CD4-positive, alpha-beta T cell treated with Interleukin-15 for 1 hour (primary cell): ENCODE results near the gene DDX1.
A peak's percentile ranks its signal among the peaks of the same experiment; 100 is the strongest.
"Not testable (repeated sequence)": the region's sequence is repeated elsewhere in the genome, so short reads cannot be mapped to it uniquely, and the experiment has no call there.

Experiments
- DNase-seq: peaks from one replicate; pipeline ENCODE4 v3.0.0-alpha.2; 2020

Gene DDX1

DNA sequence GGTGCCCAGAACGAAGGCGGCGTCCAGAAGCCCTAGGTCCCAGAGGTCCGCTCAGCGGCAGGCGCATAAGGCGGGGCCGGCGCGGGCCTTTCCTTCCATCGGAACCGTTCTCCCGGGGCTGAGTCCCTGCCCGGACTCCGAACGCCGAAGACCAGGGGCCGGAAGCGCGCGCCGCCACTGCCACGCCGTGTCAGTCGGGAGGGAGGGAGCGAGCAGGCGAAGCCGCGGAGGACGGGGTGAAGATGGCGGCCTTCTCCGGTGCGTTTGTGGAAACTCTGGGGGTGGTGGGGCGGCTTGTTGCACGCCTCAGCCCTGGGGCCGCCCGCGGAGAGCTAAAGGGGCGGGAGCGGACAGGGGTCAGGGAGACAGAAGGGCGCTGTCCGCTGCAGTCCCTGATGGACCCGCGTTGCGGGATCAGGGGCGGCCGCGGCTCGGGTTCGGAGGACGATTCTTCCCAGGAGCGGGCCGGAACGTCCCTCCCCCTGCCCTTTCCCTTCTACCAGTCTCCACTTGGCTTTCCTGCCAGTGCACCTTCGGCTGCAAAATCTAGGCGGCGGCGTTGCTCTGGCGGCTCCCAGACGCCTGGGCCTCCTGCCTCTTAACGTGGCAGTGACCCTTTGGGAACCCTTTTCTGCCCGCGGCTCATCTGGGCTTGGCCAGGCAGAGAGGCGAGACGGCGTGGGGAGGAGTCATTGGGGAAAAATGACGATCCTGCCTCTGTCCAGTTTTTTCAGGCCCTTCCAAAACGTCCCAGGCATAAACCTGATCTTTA lies at the start of gene DDX1:
DDX1 (plus strand) TSS at position 177 of the 772 bp plus-strand sequence; CDS start at position 243, 66 bp downstream.
- DNase-seq, result peak; percentile 81

DNA sequence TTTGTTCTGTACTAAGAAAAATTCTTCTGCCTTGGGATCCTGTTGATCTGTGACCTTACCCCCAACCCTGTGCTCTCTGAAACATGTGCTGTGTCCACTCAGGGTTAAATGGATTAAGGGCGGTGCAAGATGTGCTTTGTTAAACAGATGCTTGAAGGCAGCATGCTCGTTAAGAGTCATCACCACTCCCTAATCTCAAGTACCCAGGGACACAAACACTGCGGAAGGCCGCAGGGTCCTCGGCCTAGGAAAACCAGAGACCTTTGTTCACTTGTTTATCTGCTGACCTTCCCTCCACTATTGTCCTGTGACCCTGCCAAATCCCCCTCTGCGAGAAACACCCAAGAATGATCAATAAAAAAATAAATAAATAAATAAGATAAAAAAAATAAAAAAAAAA lies 49.4 kb upstream of the DDX1 start:
- not testable (repeated sequence) for DNase-seq

DNA sequence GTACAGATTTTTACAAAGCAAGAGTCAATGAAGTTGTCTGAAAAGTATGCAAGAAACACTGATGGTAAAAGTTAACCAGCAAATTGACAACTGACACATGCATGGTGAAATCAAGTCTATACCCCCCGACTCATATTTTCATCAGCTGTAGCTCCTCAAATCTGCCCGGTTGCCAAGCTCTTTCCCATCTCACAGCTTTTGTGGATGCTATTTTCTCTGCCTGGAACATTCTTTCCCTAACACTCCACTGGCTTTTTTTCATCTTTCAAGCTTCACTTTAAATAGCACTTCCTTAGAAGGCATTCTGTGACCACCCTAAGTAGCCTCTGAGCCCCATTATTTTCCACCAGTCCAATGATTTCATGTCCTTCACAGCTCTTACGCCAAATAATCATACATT lies 48.6 kb upstream of the DDX1 start:
- no peak for DNase-seq

DNA sequence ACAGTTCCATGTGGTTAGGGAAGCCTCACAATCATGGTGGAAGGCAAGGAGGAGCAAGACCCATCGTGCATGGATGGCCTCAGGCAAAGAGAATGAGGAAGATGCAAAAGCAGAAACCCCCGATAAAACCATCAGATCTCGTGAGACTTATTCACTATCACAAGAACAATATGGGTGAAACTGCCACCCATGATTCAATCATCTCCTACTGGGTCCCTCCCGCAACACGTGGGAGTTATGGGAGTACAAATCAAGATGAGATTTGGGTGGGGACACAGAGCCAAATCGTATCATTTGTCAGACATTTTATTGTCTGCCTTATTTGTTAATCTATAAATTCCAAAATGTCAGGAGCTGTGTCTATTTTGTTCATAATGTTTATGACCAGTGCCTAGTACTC lies 48.1 kb upstream of the DDX1 start:
- DNase-seq, result no peak

DNA sequence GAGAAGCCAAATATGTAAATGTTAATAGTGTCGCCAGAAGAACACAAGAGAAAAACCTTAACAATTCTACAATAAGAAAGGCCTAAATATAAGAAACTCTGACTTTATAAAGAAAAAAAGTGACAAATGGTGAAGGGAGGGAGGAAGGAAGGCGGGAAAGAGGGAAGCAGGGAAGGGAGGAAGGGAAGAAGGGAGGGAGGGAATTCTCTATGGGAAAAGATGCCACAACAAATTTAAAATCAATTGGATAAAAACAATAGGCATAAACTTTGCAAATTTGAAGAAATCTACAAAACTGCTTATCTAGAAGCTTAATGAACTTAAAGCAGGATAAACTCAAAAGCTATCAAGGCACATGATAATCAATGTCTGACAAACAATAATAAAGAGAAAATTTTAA lies 47.4 kb upstream of the DDX1 start:
- no peak for DNase-seq

DNA sequence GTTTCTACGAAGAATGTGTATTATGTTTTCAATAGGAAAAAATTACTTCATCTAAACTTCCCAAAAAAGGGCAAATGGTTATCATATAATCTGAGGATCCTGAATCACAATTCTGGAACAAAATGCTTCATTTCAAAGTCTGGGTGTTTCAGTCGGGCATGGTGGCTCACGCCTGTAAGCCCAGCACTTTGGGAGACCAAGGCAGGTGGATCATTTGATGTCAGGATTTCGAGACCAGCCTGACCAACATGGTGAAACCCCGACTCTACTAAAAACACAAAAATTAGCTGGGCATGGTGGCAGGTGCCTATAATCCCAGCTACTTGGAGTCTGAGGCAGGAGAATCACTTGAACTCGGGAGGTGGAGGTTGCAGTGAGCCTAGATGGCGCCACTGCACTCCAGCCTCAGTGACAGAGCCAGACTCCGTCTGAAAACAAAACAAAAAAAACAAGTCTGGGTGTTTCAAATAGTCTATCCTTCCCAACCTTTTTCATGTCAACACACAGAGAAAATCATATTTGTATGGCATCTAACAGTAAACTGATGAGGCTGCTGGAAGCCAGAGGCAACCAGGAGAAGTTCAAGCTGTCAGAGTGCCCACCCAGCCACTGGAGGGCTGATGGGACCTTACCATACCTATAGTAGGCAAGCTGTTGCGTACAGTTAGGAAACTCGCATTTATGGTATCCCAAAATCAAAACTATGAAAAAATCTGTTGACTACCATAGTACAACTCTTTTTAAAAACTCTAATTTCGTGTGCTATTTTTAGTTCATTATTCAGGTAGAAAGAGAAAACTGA lies 45.2 kb upstream of the DDX1 start:
- no peak for DNase-seq

DNA sequence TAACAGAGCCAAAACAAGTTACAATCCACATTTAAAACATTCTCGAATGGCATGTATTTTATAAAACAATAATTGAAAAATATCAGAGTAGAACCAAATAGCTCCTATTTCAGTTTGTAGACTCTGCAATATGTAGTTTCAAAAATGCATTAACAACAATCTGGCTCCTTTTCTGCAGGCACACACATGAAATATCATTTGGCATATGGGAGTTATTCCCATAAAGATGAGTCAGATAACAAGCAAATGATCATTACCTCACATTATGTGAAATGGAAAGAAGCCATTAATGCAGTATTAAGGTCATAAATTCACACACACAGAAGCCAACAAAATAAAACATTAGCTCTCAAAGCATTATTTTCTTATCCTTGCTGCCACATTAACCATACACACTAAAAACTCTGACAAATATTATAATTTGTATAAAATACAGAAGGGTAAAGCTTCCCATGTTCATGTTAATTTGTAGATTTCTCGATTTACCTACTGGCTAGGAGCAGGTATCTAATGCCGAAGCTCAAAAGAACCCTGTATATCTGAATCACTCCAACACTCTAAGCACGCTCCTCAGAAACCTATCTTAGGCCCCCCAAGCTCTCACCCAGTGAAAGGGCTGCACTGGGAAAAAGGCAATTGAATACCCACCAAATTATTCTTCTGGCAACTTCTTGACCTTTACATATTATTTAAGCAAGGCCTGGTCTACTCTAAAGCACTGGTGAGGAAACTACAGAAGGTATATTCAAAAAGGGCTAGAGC lies 44.4 kb upstream of the DDX1 start:
- no peak for DNase-seq

DNA sequence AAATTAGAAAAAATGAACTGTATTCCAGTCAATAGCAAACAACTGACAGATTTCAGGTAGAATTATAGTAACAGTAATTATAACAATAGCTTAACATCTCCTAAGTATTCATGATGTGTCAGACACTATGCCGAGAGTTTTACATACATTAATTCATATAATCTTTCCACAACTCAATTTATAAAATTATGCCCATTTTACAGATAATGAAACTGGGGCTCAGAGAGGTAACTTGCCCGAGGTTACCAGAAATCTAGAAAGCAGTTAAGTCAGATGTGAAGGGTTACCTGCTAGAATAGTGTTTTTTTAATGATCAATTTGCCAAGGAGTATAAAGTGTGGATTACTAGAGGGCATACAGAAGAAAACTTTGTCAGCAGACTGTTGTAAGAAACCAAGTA lies 42.7 kb upstream of the DDX1 start:
- no peak for DNase-seq

DNA sequence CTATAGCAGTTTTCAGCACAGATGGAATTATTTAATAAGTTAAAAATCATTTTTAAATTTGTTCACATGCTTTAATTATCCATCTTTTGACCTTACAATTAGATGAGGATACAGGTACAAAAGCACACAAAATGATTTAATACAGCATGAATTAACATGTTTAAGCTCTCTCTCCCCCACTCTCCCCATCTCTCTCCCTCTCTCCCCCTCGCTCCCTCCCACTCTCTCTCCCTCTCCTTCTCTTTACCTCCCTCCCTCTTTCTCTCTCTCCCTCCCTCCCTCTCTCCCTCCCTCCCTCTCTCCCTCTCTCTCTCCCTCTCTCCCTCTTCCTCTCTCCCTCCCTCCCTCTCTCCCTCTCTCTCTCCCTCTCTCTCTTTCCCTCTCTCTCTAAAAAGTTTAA lies 38.1 kb upstream of the DDX1 start:
- no peak for DNase-seq

DNA sequence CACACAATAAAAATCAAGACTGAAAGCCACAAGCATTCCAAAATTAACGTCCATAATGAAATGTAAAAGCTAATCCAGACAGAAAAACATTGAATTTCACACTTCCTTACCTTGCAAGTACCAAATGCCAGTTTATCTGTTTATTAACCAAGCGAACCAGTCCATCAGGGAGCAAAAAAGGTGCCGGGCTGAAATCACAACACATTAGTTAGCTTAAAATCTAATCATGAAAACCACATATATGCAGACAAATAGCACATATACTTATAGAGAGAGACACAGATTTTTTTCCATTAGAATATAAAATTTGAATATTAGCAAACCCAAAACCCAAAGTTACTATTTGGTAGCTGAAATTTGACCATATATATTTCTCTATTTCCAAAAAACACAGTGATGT lies 37.7 kb upstream of the DDX1 start:
- no peak for DNase-seq

DNA sequence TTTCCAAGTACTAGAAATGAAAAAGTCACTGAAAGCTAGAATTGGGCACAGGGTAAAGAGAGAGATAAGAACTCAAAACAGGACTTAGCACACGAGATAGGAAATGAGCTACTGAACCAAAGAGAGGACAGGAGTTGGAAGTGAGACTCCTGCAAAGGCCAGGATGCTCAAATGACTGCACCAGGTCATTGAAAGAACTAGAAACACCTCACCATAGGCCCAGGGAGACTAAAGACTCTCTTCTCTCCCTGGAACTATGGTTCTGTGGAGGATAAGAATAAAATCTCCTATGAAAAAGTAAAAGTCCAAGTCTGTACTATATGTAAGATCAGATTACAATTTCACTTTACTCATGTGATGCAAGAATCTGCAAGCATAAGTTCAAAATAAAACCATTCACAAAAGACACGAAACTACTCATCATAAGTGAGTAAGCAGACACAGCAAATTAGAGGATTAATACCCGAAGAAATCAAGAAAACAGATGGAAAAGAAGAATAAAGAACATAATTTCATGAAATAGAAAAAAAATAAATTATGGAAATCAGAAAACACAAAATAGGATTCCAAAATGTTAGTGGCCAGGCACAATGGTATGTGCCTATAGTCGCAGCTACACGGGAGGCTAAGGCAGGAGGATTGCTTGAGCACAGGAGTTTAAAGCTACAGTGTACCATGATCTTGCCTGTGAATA lies 37.0 kb upstream of the DDX1 start:
- no peak for DNase-seq

DNA sequence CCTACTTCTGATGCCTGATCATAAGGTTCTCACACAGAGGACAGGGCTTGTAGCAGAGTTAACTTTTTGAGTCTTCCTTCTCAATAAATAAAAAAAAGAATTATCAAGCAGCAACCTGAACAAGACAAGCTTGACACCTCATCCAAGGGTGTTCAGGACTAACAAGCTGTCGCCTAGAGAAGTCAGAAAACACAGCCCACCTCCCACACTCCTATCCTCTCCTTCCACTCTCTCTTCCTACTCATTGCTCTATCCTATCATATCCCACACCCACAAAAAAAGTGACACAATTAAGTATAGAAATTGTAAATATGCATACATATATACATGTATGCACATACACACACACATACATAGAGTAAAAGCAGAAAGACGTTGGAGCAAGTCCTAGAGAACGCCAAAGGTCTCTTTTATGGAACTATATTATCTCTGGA lies 35.9 kb upstream of the DDX1 start:
- no peak for DNase-seq

DNA sequence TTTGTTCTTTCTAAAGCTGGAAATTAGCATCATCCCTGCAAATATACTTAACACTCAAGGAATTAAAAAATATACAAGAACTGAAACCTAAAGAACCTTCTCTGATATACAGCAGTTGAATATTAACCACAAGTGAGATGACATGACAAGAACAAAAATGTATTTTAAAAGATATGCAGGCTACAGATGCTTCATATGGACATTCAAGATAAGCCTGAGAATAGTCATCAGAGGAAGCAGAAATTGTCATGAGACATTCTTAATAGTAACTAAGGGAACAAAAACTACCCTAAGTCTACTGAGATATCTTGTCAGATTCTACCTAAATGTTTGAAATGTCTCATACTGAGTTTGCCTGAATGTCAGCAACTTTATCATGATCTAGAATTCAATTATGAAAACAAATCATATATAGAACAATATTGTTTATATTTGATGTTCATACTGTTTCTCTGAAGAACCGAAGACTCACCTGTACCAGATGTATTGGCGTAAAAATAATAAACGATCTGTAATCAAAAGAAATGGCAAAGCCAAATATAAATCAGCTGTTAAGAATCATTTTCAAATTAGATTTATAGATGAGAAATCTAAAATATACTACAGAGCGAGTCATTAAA lies 35.2 kb upstream of the DDX1 start:
- no peak for DNase-seq

DNA sequence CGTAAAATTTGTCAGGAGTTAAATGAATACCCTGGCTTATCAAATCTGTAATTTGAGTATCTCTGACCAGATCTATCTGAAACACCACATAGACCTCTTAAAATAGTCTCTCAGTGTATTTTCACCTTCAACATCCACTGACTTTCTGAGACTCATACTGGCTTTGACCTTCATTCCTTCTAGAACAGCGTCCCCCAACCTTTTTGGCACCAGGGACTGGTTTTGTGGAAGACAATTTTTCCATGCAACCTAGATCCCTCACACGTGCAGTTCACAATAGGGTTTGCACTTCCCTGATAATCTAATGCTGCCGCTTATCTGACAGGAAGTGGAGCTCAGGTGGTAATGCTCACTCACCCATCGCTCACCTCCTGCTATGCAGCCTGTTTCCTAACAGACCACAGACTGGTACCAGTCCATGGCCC lies 33.8 kb upstream of the DDX1 start:
- no peak for DNase-seq

DNA sequence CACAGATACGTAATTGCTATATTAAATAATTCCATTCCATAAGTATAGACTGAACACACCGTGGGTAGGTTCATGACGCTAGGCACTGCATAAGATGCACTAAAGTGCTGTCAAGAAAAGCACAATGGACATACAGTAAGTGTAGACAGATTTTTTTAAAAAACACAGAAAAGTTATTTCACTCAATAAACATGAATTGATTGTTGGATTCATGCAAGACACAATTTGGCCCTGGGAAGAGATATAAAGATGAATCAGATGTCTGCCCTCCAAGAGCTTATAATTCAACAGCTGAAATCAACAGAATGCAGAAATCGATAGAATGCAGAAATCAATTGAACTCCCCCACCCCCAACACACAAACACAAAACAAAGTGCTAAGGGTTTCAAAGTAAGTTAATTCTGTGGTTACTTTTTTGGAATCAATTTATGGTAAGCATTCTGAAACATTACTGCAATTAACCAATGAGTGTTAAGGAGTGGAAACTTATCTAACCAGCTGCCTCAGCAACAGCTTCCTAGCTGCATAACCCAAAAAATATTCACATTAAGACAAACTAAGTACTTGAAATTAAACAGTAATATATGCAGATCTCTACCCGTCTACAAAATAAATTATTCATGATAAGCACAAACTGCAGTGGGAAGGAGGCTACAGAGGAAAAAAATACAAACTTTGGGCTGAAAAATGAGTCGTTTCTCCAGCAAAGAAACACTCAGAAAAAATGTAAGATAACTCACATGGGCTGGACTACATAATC lies 32.1 kb upstream of the DDX1 start:
- no peak for DNase-seq

DNA sequence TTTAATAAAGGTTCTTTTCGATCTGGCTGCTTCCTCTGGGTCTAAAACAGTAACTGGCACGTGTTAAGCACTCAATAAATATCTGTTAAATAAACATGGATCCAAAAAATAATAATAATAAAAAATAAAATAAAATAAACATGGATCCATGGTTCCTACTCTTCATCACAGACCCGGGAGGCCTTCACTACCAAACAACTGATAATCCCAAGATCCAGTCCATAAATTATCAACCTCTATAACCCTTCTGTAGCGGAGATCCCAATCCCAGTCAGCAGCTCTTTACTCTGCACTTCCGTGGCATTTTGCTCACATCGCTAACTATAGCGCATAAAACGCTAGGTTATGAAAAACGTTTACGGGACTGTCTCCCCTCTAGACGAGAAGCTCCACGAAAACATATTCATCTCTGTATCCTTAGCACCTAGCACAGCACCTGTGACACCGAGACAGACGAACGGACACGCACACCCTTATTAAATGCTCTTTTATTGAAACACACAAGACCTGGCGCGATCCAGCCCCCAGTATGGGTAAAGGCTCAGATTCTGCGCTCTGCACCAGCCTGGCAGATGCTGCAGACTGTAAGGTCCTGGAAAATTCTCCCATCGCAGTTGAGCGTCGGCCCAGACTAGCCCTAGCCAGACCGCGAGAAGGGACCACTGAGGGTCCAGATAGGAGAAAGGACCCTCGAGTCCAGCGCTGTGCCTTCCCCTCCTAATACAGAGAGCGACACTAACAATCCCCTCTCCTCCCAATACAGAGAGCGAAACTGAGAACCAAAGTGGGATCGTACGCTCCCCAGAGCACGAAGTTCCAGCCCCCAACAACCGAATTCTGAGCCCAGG lies 31.3 kb upstream of the DDX1 start:
- no peak for DNase-seq

DNA sequence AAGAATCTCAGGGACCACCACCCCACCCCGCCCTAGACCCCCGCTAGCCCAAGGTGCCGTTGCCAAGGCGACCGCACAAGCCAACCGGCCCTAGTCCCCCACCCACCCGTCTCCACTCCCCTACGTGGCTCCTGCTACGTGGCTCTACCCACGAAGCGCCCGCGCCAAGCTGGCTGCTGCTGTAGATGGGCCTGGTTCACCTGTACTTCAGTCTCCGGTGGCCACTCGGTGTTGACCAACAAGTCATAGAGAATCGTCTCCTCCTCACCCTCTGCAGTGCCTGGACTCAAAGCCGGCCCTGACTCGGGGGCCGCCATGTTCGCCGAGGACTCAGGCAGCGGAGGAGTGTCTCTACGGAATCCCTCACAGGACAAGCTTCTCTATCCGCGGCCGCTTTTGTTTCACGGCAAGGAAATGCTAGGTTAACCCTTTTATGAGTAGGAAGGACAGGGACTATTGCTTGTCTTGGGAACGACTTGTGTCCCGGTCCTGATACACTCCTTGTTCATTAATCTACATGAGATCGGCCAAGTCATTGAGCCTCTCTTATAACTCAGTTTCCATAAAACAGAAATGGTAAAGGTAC lies 30.6 kb upstream of the DDX1 start, which contains the start of gene NBAS:
NBAS (minus strand) TSS at position 347 of the 586 bp plus-strand sequence; CDS start at position 317, 30 bp downstream.
- DNase-seq, result peak; percentile 76

DNA sequence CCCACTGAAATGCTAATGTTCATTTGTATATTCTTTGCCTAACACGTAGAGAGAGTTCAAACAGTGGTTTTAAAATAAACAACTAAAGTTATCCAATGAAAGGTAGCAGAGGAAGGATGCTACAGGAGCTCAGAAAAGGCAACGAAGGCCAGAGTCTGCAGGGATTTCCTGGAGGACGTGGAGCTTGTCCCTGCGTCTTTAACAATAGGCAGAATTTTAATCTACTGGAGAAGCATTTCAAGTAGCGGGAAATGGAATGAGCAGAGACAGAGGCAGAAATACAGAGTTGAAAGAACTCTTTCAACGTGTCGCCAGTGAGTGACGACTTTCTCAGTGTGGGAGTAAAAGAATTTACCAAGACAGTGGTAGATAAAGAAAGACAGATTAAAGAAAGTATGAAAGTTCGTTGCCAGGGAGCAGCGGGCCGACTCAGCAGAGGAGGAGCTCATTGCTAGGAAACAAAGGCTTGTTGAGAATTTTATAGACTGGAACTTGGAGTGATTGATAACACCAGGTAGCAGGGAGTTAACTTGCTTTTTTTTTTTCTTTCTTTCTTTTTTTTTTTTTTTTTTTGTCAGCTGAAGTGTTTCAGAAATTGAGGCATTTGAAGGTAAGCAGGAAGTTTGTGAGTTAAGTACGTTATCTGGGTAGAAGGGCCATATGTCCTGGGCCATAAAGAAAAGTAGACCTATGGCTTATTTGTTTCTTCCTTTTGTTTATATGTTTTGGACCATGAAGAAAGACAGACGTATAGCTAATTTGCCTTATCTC lies 29.9 kb upstream of the DDX1 start:
- no peak for DNase-seq

DNA sequence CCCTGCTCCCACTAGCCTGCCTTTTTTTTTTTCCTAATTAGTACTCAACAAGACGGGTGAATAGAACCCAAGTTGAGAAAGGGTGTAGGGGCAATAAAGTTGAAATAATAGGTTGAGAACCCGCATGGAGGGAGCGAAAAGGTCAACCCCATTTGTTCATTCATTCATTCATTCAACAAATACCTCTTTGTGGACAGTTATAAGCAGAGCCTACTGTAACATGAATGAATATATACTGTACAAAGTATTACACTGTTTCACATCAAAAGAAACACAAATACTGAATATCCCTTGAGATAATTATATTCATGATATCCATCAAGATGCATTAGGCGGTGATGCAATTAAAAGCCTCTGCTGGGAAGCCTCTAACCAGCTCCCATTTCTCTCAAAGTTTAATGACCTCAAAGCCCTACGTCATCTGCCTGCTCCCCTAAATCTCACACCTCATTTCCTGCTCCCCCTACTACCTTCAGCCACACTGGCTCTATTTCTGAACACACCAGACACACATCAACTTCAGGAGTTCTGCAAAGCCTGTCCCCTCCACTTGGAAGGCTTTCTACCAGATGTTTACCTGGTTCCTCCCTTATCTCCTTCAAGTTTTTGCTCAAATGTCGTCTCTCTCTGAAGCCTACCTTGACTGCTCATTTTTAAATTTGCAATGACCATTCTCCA lies 29.2 kb upstream of the DDX1 start:
- DNase-seq, result no peak
